Astrocyte (in vitro differentiated cells and primary cell): ENCODE data around the gene CDH13.

ENCODE experiments used
- CTCF ChIP-seq: IDR thresholded peaks from 2 replicates; pipeline ENCODE4 v1.5.1; 2011; ENCODE audit warnings: low read depth, mild to moderate bottlenecking, inconsistent platforms, low read length, moderate library complexity; ENCODE audit not compliant: insufficient read depth
- EZH2 ChIP-seq: IDR thresholded peaks from 2 replicates; pipeline ENCODE4 v1.6.1; 2012; ENCODE audit warnings: mild to moderate bottlenecking, low read length, inconsistent platforms; ENCODE audit not compliant: insufficient read depth

GRCh38 chr16:83714286-83714685, 1087.5 kb downstream of the CDH13 start:
- TF ChIP-seq CTCF (no peak), EZH2 (no peak)
